ENCODE results near the gene ZDHHC9.

- TF ChIP-seq CTCF (IDR thresholded peaks at IDR 0.05) (no peak), POLR2A (IDR thresholded peaks at IDR 0.05) (no peak), EP300 (IDR thresholded peaks at IDR 0.05) (no peak)
These were observed 2.0 kb upstream of the ZDHHC9 start for GRCh38 chrX:129845616-129846190.

Measured in ovary (tissue), 3 donors.